Stomach smooth muscle (tissue), 2 donors: ENCODE results near the gene NIN.
"Not testable (repeated sequence)": the region's sequence is repeated elsewhere in the genome, so short reads cannot be mapped to it uniquely, and the experiment has no call there.

Experiments used
- H3K27ac ChIP-seq: one replicate; pipeline ENCODE4 v1.7.0; 2013; ENCODE audit warnings: mild to moderate bottlenecking, low read length, inconsistent platforms
- H3K27me3 ChIP-seq, 2 donors: one replicate each; pipeline ENCODE4 v1.7.0; 2013; ENCODE audit warnings: low read length in 2 of 2; ENCODE audit not compliant: insufficient read depth in 2 of 2, control insufficient read depth in 1 of 2
- H3K36me3 ChIP-seq, 2 donors: one replicate each; pipeline ENCODE4 v1.7.0; 2013; ENCODE audit warnings: low read length in 2 of 2; ENCODE audit not compliant: control insufficient read depth in 2 of 2, insufficient read depth in 2 of 2
- H3K4me1 ChIP-seq: one replicate; pipeline ENCODE4 v1.7.0; 2013; ENCODE audit warnings: low read length; ENCODE audit not compliant: control insufficient read depth, insufficient read depth
- H3K4me3 ChIP-seq, 2 donors: one replicate each; pipeline ENCODE4 v1.7.0; 2013; ENCODE audit warnings: low read length in 2 of 2
- H3K9ac ChIP-seq, 2 donors: one replicate each; pipeline ENCODE4 v1.7.0; 2013; ENCODE audit warnings: low read length in 2 of 2, mild to moderate bottlenecking in 1 of 2
- H3K9me3 ChIP-seq, 2 donors: one replicate each; pipeline ENCODE4 v1.7.0; 2013; ENCODE audit warnings: low read length in 2 of 2; ENCODE audit not compliant: control insufficient read depth in 2 of 2
- donor health status: healthy.
- donor health status: Pancreatic carcinoma.

The NIN gene

GRCh38 chr14:50828721-50829488 lies 2.1 kb downstream of the NIN start:
- Histone ChIP-seq H3K27me3 (no peaks in the 10 kb centered on the region), H3K4me1 (peaks cover 28% of the 10 kb centered on the region), H3K27ac (peak overlapping the region; percentile 60), H3K9ac (peak overlapping the region; percentile 35 to 71), H3K36me3 (no peaks in the 10 kb centered on the region), H3K9me3 (no peaks in the 10 kb centered on the region), H3K4me3 (peak overlapping the region; percentile 76 to 88)

GRCh38 chr14:50826681-50827080 lies 4.3 kb downstream of the NIN start:
- peak overlapping the region; percentile 49 for H3K27ac ChIP-seq
- no peaks in the 10 kb centered on the region for H3K9me3 ChIP-seq
- H3K36me3 ChIP-seq, result no peaks in the 10 kb centered on the region
- H3K9ac ChIP-seq, result no peak overlapping the region
- peaks cover 39% of the 10 kb centered on the region for H3K4me1 ChIP-seq
- H3K4me3 ChIP-seq, result peak overlapping the region; percentile 18 to 47
- no peaks in the 10 kb centered on the region for H3K27me3 ChIP-seq

- peaks cover 34% of the 10 kb centered on the region for H3K4me1 ChIP-seq
- no peak overlapping the region for H3K27ac ChIP-seq
- no peak overlapping the region for H3K9ac ChIP-seq
- H3K4me3 ChIP-seq, result no peak overlapping the region
- no peaks in the 10 kb centered on the region for H3K36me3 ChIP-seq
- H3K9me3 ChIP-seq, result no peaks in the 10 kb centered on the region
- H3K27me3 ChIP-seq, result no peaks in the 10 kb centered on the region
Observed at GRCh38 chr14:50825307-50825706, 5.7 kb downstream of the NIN start.

GRCh38 chr14:50823762-50824636 lies 7.0 kb downstream of the NIN start:
- Histone ChIP-seq H3K27me3 (no peaks in the 10 kb centered on the region), H3K9ac (peak overlapping the region in 1 of 2 donors; percentile 25), H3K9me3 (no peaks in the 10 kb centered on the region), H3K4me3 (peak overlapping the region; percentile 45 to 50), H3K36me3 (no peaks in the 10 kb centered on the region), H3K27ac (peak overlapping the region; percentile 50), H3K4me1 (peaks cover 25% of the 10 kb centered on the region)

GRCh38 chr14:50823051-50823761 lies 7.8 kb downstream of the NIN start:
- peak overlapping the region; percentile 45 to 50 for H3K4me3 ChIP-seq

GRCh38 chr14:50822501-50823042 lies 8.4 kb downstream of the NIN start:
- no peaks in the 10 kb centered on the region for H3K9me3 ChIP-seq
- peak overlapping the region in 1 of 2 donors; percentile 20 for H3K4me3 ChIP-seq
- peak overlapping the region; percentile 50 for H3K27ac ChIP-seq
- peaks cover 22% of the 10 kb centered on the region for H3K4me1 ChIP-seq
- H3K9ac ChIP-seq, result no peak overlapping the region
- no peaks in the 10 kb centered on the region for H3K27me3 ChIP-seq
- no peaks in the 10 kb centered on the region for H3K36me3 ChIP-seq

More at GRCh38 chr14:50823051-50823761, 7.8 kb downstream of the NIN start:
- H3K27ac ChIP-seq, result peak overlapping the region; percentile 50
- no peaks in the 10 kb centered on the region for H3K27me3 ChIP-seq
- peak overlapping the region in 1 of 2 donors; percentile 25 for H3K9ac ChIP-seq
- H3K4me1 ChIP-seq, result peaks cover 22% of the 10 kb centered on the region
- H3K9me3 ChIP-seq, result no peaks in the 10 kb centered on the region
- no peaks in the 10 kb centered on the region for H3K36me3 ChIP-seq

- Histone ChIP-seq H3K4me3 (no peak overlapping the region), H3K36me3 (no peaks in the 10 kb centered on the region), H3K4me1 (peaks cover 20% of the 10 kb centered on the region), H3K27ac (peak overlapping the region; percentile 42), H3K9ac (no peak overlapping the region), H3K9me3 (no peaks in the 10 kb centered on the region), H3K27me3 (no peaks in the 10 kb centered on the region)
Observed at GRCh38 chr14:50821510-50822464, 9.2 kb downstream of the NIN start.

- no peaks in the 10 kb centered on the region for H3K36me3 ChIP-seq
- H3K27ac ChIP-seq, result no peak overlapping the region
- no peak overlapping the region for H3K4me3 ChIP-seq
- H3K9me3 ChIP-seq, result no peaks in the 10 kb centered on the region
- peaks cover 22% of the 10 kb centered on the region for H3K4me1 ChIP-seq
- H3K27me3 ChIP-seq, result no peaks in the 10 kb centered on the region
- no peak overlapping the region for H3K9ac ChIP-seq
Observed at GRCh38 chr14:50820786-50821509, 10.0 kb downstream of the NIN start.

- H3K4me3 ChIP-seq, H3K9ac ChIP-seq, H3K27ac ChIP-seq, H3K27me3 ChIP-seq, H3K9me3 ChIP-seq, H3K36me3 ChIP-seq: not testable (repeated sequence)
- peaks cover 20% of the 10 kb centered on the region for H3K4me1 ChIP-seq
Observed at GRCh38 chr14:50819303-50819702, 11.7 kb downstream of the NIN start.
